HG03060 (cell line): ENCODE data around the gene RASIP1.

ENCODE experiments used
- ATAC-seq: cut with Tn5 transposase; IDR thresholded peaks from one replicate; pipeline ENCODE4 v1.9.1; 2021; ENCODE audit warnings: low read depth, moderate number of reproducible peaks; ENCODE audit not compliant: unreplicated experiment

Gene RASIP1

GRCh38 chr19:48678201-48678600 is 62.2 kb downstream of the RASIP1 start:
- ATAC-seq = no peak

GRCh38 chr19:48676887-48677286 is 63.5 kb downstream of the RASIP1 start:
- no peak for ATAC-seq

- no peak for ATAC-seq
These were observed 63.9 kb downstream of the RASIP1 start for GRCh38 chr19:48676487-48676886.

- ATAC-seq = no peak
These were observed 65.2 kb downstream of the RASIP1 start for GRCh38 chr19:48674921-48675824.

- no peak for ATAC-seq
These were observed 66.1 kb downstream of the RASIP1 start for GRCh38 chr19:48674216-48674809.

- ATAC-seq = no peak
These were observed 66.8 kb downstream of the RASIP1 start for GRCh38 chr19:48673436-48674100.

GRCh38 chr19:48672994-48673393 is 67.4 kb downstream of the RASIP1 start, which contains the start of gene NTN5:
NTN5 (minus strand) TSS chr19:48673017; CDS start chr19:48670986, 2,031 bp downstream.
- ATAC-seq = no peak

DNA sequence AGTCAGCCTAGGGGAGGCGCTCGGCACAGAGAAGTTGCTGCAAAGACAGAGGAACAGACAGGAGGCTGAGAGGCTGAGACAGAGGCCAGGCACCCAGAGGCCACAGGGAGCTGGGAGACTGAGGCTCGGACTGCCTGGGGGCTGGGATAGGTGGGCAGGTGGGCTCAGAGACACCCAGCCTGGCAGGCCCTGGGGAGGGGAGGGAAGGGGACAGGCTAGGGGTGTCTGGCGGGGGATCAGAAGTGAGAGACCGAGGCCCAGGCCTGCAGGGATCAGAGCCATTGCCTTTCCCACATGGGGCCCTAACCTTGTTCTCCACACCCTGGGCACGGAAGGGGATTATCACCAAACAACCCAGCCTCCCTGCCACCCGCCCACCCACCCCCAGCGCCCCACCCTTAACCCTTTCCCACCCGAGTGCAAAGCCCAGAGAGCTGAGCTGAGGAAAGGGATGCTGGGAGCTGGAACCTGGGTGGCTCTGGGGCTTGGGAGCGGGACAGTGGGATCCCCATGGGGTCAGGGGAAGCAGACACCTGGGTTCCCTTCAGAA is 68.9 kb downstream of the RASIP1 start:
- no peak for ATAC-seq

DNA sequence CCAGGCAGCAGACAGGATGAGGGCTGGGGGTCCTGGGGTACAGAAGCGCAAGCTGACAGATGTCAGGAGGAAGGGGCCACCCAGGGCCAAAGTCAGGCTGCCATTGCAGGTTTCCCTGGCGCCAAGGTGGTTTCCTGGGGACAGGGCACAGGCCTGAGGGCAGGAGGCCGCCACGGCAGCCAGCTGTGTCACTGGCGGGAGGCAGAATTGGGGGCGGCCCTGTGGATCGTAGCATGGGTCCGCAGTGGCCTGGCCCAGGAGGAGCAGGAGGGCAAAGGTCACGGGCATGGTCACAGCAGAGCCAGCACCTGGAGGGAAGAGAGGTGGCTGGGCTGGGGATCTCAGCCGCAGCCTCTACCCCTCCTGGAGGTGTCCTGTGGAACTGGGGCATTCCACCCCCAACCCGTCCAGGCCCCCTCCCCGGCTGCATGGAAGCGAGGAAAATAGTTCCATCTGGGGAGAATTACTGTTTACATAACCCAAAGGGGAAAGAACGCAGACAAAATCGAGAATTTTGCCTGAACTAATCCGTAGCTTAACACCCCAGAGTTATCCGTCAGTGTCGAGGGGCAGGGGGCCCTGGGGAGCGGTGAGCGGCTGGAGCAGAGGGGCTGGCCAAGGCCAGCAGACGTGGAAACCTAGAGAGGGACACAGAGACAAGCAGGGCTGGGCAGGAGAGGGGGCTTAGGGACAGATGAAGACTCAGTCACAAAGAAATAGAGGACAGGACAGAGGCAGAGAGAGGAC is 69.5 kb downstream of the RASIP1 start:
- no peak for ATAC-seq
